NCI-H446 (cell line): ENCODE results near the gene TAP2.
A peak's percentile ranks its signal among the peaks of the same experiment; 100 is the strongest.
"Not testable (repeated sequence)": the region's sequence is repeated elsewhere in the genome, so short reads cannot be mapped to it uniquely, and the experiment has no call there.

Experiments
- DNase-seq, 2 experiments: peaks; one replicate each; lab custom pipeline; 2025; lab: John Stamatoyannopoulos, UW

Gene TAP2

DNA sequence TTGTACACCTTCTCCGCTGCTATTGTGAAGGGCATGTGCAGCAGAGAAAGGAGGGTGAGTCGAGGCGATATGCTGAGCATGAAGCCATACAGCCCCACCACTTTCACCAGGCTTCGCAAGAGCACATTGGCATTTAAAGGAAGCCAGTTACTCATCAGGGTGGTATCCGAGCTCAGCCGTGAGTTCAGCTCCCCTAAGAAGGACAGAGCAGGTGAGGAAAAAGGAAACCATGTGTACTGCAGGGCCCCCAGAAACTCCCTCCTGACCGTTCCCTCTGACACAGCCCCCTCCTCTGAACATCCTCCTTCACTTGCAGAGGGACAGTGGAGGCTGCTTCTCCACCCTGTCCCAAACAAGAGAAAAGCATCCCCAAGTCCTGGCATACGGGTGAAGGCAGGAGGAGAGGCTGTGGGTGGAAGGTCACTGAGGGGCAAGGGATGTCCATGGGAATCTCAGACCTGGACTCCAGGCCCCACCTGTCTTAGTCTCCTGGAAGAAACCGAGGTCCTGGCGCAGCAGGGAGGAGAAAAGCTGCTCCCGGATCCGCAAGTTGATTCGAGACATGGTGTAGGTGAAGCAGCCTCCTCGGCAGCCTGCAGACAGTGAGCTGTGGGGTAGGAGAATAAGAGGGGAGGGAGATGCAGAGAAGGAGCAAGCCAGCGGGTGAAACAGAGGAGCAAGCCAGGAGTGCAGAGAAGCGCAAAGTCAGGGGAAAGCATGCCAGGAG lies 3.2 kb downstream of the TAP2 start:
- DNase-seq, result no peak

DNA sequence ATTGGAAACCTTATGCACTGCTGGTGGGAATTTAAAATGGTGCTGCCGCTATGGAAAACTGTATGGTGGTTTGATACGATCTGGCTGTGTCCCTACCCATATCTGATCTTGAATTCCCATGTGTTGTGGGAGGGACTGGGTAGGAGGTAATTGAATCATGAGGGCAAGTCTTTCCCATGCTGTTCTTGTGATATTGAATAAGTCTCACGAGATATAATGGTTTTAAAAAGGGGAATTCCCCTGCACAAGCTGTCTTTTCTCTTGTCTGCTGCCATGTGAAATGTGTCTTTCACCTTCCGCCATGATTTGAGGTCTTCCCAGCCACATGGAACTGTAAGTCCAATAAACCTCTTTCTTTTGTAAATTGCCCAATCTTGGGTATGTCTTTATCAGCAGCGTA lies 4.9 kb downstream of the TAP2 start:
- no peak for DNase-seq

DNA sequence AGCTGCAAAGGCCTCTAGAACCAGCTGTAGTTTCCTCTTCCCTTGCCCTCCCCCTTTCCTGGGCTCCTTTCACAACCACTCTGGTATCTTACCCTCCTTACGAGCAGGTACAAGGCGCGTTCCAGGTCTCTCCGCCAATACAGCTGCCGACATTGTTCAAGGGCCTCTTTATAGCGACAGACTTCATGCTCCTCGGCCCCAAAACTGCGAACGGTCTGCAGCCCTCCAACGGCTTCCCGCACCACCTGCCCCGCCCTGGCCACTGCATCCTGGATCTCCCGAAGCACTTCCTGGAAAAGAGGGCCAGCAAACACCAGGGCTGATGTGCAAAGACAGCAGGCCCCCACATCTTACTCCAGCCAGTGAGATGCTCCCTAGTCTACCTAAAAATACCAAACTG lies 6.0 kb downstream of the TAP2 start:
- DNase-seq, result no peak

DNA sequence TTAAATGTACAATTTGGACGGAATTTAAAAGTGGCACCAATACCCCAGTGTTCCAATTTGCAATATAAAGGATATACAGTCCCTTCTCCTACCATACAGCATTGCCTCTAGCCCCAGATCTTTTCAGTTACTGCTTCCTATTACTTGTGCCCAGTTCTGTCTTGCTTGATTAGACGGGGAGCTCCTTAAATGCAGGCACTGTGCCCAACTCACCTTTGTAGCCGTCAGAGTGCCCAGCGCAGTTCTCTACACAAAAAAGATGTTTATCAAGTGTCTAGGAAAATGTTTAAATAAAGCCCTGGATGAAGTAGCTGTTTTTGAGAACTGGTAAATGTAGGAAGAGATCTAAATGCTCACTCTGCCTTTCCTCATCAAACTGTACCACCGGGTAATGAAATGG lies 7.6 kb downstream of the TAP2 start:
- no peak for DNase-seq

DNA sequence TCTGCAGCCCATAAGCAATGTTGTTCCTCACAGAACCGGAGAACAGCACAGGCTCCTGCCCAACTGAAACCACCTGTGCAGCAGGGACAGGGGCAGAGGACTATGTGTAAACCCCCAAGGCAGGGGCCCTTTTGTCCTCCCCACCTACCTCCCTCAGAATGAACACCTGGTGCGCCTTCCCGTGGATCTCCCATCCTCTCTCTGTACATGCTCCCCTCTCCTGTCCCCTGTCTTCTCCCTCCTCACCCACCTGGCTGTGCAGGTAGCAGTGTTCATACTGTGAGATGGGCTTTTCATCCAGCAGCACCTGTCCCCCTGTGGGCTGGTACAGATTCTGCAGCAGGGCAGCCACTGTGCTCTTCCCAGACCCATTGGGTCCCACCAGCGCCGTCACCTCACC lies 8.5 kb downstream of the TAP2 start:
- no peak for DNase-seq

DNA sequence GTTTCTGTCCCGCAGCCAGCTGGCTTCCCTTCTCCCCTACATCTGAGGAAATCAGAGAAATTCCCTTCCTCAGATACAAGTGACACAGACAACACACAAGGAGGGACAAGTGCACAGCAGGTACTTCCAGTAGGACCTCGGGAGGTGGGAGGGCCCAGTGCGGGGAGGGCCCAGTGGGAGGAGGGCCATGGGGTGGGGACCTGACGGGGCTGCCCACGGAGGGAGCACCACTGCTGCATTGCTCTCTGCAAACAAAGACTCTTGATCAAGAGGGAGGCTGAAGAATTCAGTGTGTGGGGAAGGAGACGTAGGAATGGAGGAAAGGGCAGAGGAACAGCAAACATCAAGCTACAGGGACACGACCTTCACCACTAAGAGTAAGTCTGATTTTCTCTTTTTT lies 9.0 kb downstream of the TAP2 start:
- no peak for DNase-seq

DNA sequence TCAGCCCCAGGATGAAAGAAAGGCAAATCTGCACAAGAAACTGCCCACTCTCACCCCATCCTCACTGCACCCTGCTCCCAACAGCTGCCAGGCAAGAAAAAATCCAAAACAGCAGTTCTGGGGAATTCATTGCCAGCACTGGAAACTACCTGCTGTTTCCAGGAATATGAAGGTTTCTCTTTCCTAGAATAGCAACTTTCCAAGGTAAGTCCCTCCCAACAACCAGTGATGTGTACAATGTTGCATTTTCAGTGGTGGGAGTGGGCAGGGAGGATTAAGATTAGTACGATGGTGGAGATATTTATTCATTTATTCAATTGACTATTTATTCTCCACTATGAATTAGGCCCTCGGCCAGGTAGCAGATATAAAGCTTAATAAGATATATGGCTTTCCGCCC lies 11.5 kb downstream of the TAP2 start:
- DNase-seq, result no peak

DNA sequence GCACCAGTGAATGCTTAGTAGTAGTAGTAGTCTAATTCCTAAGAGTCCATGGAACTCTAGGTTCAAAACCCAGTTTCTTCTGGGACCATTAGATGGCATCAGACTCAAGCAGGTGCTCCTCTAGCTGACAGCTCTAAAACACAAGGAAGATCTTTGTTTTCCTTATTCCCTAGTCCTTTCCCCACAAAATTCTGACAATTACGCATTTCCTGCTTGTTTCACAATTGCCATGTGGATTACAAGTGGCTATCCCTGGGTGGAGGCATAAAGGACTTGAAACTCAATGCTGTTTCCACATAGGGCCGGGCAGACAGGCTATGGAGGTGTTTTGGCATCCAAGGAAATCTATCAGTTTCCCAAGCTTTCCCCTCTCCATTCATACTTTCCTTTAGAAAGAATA lies 12.6 kb downstream of the TAP2 start:
- DNase-seq, result no peak

DNA sequence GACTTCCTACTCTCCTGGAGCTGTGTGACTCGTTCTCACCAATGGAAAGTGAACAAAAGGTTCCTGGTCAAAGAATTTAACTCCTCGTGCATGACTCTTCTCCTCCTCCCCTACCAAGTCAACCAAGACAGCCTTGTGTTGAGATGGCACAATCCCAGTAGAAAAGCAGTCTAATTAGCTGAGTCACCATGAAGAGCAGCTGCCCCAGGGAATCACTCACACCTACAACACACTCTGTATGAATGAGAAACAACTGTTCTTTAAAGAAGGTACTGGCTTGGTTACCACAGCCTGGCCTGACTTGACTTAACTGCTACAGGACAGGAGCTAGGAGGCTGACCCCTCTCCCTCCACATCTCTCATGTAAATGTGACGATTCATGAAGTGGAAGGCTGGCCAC lies 18.8 kb downstream of the TAP2 start:
- no peak for DNase-seq

DNA sequence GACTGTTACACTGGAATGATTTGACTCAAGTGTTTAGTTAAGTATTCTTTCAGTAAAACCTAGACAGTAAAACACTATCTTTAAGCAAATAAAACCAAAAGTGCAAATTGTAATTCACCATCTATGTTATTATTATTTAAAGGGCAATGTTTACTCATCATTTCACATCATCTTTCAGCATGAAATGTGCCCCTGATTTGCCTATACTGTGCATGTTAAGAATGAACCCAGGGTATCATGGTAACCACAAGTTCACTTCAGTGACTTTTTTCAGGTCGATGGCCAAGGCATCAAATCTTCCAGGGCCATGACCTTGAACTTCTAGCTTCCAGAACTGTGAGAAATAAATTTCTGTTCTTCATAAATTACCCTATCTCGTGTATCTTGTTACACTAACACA lies 19.7 kb downstream of the TAP2 start:
- DNase-seq, result no peak

DNA sequence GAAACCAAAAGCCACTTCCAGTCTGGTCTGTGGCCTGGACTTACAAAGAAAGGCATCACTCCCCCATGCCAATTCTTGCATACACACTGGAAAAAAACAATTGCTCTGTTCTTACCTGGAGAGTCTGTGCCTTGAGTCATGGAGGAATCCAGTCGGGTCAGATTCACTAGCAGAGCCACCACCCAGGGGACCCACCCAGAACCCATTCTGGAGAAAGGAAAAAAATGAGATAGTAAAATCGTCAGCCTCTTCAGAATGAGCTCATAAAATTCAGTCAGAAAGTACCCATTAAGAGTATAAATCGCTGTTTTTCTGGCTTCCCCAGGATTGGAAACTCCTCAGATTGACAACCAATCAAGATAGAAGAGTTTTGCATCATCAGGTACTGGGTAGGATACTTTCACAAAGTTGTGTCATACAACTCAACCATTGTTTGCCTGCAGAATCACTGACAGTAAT lies 21.8 kb downstream of the TAP2 start, which contains the start of gene HLA-DOB:
Gene HLA-DOB (minus strand): TSS at position 257 of the 459 bp plus-strand sequence. CDS start 51 bp downstream, at position 206.
- no peak for DNase-seq

DNA sequence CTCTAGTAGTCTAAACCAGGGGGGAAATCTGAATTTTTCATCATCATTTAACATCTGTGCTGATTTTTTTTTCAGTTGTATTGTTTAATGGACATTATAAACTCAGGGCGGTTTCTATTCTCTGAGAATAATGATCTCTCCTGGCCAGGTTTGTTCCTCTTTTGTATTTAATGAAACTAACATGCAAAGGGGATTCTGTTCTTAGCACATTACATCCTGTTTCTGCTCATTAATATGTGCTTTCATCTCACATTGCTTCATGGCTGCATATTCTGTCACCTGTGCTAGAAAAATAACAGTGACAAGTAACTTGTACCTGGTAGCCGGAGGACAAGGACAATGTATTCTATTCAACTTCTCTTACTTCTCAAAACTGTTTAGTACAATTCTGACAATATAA lies 22.5 kb downstream of the TAP2 start:
- DNase-seq, result no peak

DNA sequence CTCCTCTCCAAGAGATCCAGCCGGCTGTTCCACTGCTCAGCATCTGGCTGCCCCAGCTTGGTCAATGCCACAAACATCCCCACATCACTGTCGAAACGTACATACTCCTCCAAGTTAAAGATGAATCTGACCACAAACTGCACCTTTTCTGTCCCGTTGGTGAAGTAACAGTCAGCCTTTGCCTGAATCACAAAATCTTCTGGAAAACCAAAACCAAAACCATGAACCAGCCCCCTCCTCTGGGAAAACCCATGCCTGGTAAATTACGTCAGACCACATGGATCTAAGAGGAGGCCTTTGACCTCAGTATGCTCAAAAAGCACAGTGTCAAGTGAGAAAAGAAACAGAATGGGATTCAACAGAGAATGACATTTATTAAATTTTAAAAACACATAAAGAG lies 23.4 kb downstream of the TAP2 start:
- no peak for DNase-seq

DNA sequence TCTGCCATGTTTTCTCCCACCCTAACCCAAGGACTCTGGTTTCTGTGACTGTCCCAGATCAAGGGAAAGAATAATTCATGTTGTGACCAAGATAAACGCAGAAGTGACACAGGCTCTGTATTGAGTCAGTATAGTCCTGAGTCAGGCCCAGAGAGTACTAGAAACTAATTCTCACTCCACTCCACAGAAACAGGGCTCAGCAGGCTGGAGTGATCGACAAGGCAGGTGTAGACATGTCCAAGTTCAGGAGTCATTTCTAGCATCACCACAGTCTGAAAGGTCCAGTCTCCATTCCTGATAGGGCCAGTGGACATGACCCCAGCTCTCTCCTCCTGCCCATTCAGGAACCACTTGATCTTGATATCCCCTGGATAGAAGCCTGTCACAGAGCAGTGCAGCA lies 24.4 kb downstream of the TAP2 start:
- no peak for DNase-seq

DNA sequence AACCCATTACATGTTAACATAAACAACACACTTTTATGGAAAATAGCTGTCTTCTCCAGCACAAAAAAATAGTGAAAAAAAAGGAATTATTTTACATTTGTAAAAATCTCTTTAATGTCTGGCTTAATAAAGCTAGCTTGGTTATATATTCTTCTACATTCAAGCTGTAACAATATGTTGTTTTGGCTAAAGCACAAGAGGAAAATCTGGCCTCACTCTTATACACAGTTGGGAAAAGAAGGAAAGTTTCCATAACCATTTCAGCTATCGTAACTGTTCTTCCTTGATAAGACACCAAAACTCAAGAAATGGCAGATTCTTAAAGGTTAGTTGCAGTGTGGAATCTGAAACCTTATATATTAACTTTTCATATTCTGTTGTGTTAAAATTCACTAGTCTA lies 29.4 kb downstream of the TAP2 start:
- DNase-seq, result no peak

DNA sequence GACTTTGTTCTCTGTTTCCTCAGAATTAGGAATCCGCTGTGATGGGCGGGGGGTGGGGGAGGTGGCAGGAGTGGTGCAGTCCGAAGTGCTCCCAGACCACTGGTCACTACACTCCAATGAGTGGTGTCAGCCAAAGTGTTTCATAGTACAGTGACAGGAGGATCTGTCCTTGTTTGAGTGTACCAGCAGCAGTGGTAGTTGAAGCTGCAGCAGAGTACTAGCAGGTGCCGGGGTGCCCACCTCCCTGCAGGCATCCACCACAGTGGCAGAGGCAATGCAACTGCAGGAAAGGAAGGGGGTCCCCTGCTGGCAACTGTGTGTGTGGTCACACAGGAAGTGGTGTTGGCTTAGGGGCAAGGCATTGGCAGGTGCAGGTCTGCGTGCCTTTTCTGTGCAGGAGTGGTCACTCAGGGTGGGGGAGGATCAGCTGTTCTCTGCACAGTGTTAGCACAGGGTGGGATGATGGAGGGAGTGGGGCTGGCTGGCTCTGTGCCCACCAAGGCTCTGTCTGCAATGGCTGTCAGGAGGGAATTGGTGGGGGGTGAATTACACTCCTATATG lies 31.4 kb downstream of the TAP2 start:
- DNase-seq, result no peak

DNA sequence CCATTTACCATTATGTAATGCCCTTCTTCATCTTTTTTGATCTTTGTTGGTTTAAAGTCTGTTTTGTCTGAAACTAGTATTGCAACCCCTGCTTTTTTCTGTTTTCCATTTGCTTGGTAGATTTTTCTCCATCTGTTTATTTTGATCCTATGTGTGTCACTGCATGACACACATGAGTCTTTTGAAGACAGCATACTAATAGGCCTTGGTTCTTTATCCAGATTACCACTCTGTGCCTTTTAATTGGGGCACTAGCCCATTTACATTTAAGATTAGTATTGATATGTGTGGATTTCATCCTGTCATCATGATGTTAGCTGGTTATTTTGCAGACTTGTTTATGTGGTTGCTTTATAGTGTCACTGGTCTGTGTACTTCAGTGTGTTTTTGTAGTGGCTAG lies 33.1 kb downstream of the TAP2 start:
- DNase-seq, result not testable (repeated sequence)

DNA sequence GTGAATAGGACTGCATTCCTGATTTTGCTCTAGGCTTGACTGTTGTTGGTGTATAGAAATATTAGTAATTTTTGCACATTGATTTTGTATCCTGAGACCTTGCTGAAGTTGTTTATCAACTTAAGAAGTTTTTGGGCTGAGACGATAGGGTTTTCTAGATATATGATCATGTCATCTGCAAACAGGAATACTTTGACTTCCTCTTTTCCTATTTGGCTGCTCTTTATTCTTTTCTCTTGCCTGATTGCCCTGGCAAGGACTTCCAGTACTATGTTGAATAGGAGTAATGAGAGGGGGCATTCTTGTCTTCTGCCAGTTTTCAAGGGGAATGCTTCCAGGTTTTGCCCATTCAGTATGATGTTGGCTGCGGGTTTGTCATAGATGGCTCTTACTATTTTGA lies 35.1 kb downstream of the TAP2 start:
- DNase-seq, result no peak

DNA sequence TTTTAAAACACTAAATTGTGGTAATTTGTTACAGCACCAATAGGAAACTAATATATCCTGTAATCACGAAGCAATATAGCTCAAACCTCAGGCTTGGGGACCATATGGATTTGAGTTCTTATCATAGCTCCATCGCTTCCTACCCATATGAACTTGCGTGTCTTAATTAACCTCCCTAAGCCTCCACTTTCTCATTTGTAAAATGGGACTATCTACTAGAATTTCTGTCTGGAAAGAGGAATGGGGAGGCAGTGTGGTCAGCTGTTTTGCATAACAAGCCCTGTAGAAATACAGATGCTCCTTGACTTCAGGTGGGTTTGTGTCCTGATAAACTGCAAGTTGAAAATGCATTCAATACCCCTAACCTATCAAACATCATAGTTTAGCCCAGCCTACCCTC lies 38.8 kb downstream of the TAP2 start:
- DNase-seq, result no peak

DNA sequence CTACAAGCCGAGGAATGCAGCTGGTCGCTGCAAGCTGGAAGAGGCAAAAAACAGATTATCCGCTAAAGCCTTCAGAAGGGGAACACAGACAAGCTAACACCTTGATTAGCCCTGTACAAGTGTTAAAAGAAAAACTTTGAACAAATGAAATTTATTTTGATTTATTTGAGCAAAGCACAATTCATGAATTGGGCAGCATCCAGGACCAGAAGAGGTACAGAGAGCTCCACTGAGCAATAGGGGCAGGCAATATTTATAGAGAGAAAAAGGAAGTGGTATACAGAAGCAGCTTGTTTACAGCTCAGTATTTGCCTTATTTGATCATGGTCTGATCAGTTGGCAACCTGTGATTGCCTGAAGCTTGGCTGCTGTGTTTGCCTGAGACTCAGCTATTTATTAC lies 39.4 kb downstream of the TAP2 start:
- DNase-seq, result no peak

DNA sequence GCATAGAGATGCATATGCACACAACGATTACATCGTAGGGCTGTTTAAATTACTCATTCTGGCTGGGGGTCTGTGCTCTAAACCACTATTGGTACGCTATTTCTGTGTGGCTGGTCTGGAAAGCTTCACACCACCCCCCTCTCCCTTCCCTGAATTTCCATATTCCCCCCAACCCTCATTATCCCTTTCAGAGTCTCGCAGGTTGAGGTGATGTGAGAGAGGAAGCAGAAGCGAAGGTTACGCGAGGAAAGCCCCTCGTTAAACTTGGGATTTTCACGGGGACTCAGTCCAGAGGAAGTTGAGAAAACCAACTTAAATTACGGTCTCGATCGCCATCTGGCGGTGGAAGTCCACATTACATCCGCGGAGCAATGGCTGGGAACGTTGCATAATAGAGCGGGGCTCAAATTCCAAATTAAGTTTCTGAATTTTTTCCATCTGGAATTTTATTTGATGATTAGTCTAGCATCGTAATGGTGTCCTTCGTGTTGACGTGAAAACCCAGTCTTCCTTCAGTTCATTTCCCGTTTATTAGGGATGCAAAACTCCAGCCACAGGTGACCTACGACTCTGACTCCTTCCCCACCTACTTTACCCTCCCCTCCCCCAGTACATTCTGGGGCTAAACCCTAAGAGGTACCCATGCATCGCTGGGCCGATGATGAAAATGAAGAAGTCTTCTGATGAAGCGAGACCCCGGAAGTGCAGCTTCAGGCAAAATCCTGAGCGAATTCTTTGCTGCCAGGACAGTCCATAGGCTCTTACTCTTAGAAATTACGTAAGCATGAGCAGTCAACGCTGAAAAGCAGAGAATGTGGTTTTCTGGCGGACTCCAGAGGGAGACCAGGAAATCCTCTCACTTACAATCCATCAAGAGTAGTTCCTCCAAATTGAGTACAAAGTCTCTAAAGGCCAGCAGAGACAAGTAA lies 41.4 kb downstream of the TAP2 start:
- peak; percentile 49 to 65 for DNase-seq

DNA sequence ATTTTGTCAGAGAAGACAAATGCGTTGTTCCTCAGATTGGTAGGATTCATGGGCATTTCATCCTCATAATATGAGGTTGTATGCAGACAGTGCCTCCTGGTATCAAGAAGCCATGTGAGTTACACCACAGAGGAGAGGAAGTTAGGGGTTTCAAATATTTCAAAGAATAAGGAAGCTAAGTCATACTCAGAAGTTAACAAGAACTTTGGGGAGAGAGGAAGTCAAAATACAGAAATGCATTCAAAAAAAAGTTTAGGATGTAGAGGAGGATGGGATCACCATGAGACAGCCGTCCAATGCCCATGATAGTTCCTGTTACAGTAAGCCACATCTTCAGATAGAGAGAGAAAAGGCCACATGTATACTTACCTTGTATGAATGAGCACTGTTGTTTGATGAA lies 44.0 kb downstream of the TAP2 start:
- DNase-seq, result no peak

DNA sequence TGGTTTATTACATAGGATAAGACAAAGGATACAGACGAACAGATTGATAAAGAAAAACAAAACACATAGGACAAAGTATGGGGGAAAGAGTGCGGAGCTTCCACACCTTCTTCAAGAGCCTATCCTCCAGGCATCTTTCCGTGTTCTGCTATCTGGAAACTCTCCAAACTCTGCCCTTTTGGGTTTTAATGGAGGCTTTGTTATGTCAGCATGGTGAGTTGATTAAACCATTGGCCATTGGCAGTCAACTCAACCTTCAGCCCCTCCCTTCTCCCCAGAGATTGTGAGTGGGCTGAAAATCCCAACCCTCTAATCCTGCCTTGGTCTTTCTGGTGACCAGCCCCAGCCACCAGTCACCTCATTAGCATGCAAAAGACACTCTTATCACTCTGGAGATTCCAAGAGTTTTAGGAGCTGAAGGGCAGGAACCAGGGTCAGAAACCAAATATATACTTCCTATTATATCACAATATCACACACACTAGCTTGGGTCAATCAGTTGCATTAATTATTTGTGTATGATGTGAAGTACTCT lies 45.6 kb downstream of the TAP2 start:
- DNase-seq, result no peak
